ENCODE data around the gene GREB1L. TPM values are rescaled to one million over a fixed set of nuclear protein-coding genes. Genes with fewer than 3 reads are reported as not detected.

The GREB1L gene
- total RNA-seq, 2 donors from 2014 or later, result 2.0 to 21.6 TPM

GRCh38 chr18:21298351-21298750, 56.3 kb downstream of the GREB1L start:
- no peak overlapping the region for H3K4me3 ChIP-seq
- no peak for DNase-seq (ENCODE audit: low spot score)
- H3K27ac ChIP-seq, result no peak overlapping the region
- TF ChIP-seq CTCF (IDR thresholded peaks at IDR 0.05) (no peak), POLR2AphosphoS5 (IDR thresholded peaks at IDR 0.05) (no peak), POLR2A (IDR thresholded peaks at IDR 0.05) (no peak)
- H3K9me3 ChIP-seq, result no peaks in the 10 kb centered on the region
- no peaks in the 10 kb centered on the region for H3K36me3 ChIP-seq
- WGBS, result 84% methylated on average over 4 of the region's 4 CpGs
- no peaks in the 10 kb centered on the region for H3K27me3 ChIP-seq (replicated peaks; ENCODE audit: insufficient read depth)
- no peaks in the 10 kb centered on the region for H3K4me1 ChIP-seq (replicated peaks)
- intact Hi-C loops (cut with DNase I), result no loop called here

GRCh38 chr18:21300035-21300907, 58.2 kb downstream of the GREB1L start:
- H3K4me1 ChIP-seq (replicated peaks), result no peaks in the 10 kb centered on the region
- WGBS, result 20% methylated on average over 6 of the region's 6 CpGs

GRCh38 chr18:21300908-21301200, 58.8 kb downstream of the GREB1L start:
- Histone ChIP-seq H3K27me3 (replicated peaks; ENCODE audit: insufficient read depth) (no peaks in the 10 kb centered on the region), H3K36me3 (no peaks in the 10 kb centered on the region), H3K9me3 (no peaks in the 10 kb centered on the region), H3K27ac (no peak overlapping the region), H3K4me3 (no peak overlapping the region), H3K4me1 (replicated peaks) (no peaks in the 10 kb centered on the region)
- no peak for DNase-seq (ENCODE audit: low spot score)
- TF ChIP-seq POLR2A (IDR thresholded peaks at IDR 0.05), result no peak
- TF ChIP-seq CTCF (IDR thresholded peaks at IDR 0.05), result no peak
- no peak for TF ChIP-seq POLR2AphosphoS5 (IDR thresholded peaks at IDR 0.05)
- intact Hi-C loops (cut with DNase I), result no loop called here
- 59% methylated on average over 1 of the region's 1 CpG for WGBS

More at GRCh38 chr18:21300035-21300907, 58.2 kb downstream of the GREB1L start:
- intact Hi-C loops (cut with DNase I), result no loop called here
- no peak overlapping the region for H3K4me3 ChIP-seq
- H3K27me3 ChIP-seq (replicated peaks; ENCODE audit: insufficient read depth), result no peaks in the 10 kb centered on the region
- DNase-seq (ENCODE audit: low spot score), result no peak
- H3K27ac ChIP-seq, result no peak overlapping the region
- no peaks in the 10 kb centered on the region for H3K36me3 ChIP-seq
- TF ChIP-seq CTCF (IDR thresholded peaks at IDR 0.05) (no peak), POLR2A (IDR thresholded peaks at IDR 0.05) (no peak), POLR2AphosphoS5 (IDR thresholded peaks at IDR 0.05) (no peak)
- no peaks in the 10 kb centered on the region for H3K9me3 ChIP-seq

- TF ChIP-seq CTCF (IDR thresholded peaks at IDR 0.05), result no peak
- no peak for TF ChIP-seq POLR2AphosphoS5 (IDR thresholded peaks at IDR 0.05)
- TF ChIP-seq POLR2A (IDR thresholded peaks at IDR 0.05), result no peak
- Histone ChIP-seq H3K27ac (no peak overlapping the region), H3K4me3 (no peak overlapping the region), H3K4me1 (replicated peaks) (no peaks in the 10 kb centered on the region), H3K27me3 (replicated peaks; ENCODE audit: insufficient read depth) (no peaks in the 10 kb centered on the region), H3K36me3 (no peaks in the 10 kb centered on the region), H3K9me3 (no peaks in the 10 kb centered on the region)
- WGBS, result 72% methylated on average over 5 of the region's 5 CpGs
- intact Hi-C loops (cut with DNase I), result no loop called here
- no peak for DNase-seq (ENCODE audit: low spot score)
These were observed 61.4 kb downstream of the GREB1L start for GRCh38 chr18:21303445-21303844.

- DNase-seq (ENCODE audit: low spot score), result no peak
- intact Hi-C loops (cut with DNase I), result no loop called here
- H3K9me3 ChIP-seq, result no peaks in the 10 kb centered on the region
- WGBS, result 82% methylated on average over 2 of the region's 2 CpGs
- no peaks in the 10 kb centered on the region for H3K36me3 ChIP-seq
- H3K27ac ChIP-seq, result no peak overlapping the region
- TF ChIP-seq POLR2A (IDR thresholded peaks at IDR 0.05) (no peak), POLR2AphosphoS5 (IDR thresholded peaks at IDR 0.05) (no peak), CTCF (IDR thresholded peaks at IDR 0.05) (no peak)
- no peaks in the 10 kb centered on the region for H3K4me1 ChIP-seq (replicated peaks)
- H3K4me3 ChIP-seq, result no peak overlapping the region
- no peaks in the 10 kb centered on the region for H3K27me3 ChIP-seq (replicated peaks; ENCODE audit: insufficient read depth)
These were observed 61.9 kb downstream of the GREB1L start for GRCh38 chr18:21303895-21304294.

All from prostate gland (tissue), 2 donors.